ENCODE measurements around the gene HNRNPM.

Gene HNRNPM

DNA sequence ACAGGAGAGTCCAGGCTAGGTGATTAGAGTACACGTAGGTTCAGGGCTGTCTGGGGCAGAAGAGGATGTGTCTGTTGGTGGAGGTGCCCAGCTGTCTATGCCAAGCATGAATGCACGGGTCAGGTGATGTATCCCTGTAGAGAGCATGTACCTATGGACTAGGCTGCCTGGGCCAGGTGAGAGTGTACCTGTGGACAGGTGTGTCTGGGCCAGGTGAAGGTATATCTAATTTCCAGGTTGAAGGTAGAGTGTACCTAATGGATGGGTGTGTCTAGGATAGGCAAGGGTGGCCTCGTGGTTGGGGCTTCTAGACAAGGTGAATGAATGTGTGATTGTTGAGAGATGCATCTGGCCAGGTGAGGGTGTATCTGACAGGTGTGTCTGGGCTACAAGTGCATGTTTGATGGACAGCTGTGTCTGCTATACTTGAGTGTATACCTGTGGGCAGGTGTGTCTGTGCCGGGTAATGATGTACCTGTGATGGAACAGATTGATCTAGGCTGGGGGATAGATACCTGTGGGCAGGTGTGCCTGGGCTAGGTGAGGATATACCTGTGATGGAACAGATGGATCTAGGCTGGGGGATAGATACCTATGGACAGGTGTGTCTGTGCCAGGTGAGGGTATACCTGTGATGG, 84.7 kb downstream of the HNRNPM start:
- DNase-seq (ENCODE audit: extremely low spot score, insufficient read length, low read depth): no peak
- FAIRE-seq: no peak

DNA sequence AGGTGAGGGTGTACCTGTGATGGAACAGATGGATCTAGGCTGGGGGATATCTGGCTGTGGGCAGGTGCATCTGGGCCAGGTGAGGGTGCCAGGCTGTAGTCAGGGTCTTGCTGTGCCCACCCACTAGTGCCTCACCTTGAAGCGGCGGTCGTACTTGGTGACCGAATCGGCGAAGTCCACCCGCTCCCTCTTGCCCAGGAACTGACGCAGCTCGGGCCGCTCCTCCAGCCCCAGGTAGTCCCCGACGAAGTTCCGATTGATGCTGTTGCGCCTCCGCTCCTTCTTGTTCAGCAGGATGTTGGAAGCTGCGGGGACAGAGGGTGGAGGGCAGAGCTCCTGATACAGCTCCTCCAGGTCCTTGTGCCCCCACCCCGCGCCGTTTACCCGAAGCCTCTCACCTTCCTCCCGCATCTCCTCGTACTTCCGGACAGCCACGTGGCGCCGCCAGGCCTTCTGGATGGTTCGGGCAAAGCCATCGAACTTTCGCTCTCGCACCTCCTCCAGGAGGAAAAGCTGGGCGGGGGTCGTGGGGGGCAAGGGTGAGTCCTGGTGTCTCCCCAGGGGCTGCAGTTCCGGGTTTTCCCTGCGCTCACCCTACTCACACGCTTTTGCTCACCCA, 85.4 kb downstream of the HNRNPM start:
- DNase-seq (ENCODE audit: extremely low spot score, insufficient read length, low read depth) (no peak), FAIRE-seq (no peak)

DNA sequence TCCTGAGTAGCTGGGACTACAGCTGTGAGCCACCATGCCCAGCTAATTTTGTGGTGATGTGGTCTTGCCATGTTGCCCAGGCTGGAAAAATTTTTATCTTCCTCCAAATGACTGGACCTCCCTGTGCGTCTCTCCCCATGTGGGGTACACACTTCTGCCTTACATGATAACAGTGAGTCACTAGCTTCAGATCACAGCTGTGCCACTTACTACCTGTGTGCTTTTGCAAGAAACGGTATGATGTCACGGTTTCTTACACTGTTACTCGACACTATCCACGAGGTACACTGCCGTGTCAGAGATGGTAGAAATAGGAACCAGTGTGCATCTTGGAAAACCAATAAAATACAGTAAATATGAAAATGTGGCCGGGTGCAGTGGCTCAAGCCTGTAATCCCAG, 86.7 kb downstream of the HNRNPM start:
- DNase-seq (ENCODE audit: extremely low spot score, insufficient read length, low read depth) (no peak), FAIRE-seq (no peak)

DNA sequence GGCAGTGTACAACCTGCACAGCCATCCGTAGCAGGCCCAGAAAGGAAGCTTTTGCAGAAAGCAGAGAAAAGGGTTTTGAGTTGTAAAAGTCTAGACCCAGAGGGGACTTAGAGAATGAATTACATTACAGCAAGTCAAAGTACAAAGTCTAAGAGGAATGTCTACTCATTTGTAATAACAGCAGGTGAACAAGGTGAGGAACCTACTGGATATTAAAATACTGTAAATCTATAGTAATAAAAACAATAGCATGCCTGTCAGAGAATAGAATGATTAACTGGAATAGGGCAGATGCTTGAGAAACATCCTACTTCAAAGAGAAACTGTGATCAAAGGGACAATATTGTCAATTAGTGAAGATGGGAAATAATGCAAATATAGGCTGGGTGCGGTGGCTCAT, 87.5 kb downstream of the HNRNPM start:
- FAIRE-seq (no peak), DNase-seq (ENCODE audit: extremely low spot score, insufficient read length, low read depth) (no peak)

DNA sequence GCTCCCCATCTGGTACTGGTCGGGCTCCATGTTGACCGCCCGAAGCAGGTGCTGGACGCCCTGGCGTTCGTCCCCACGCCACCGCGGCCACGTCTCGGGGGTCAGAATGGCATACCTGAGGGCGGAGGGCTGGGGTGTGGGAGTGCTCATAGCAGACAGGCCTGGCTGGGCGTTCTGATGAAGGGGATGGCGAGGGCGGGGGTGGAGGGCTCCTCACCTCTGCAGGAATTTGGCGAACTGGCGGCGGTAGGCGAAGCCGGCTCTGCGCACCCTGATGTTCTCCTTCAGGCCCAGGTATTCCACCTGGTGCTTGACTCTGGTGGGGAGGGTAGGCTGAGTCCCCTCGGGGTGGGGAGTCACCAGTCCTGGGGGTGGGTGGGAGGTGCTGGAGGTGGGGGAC, 91.5 kb downstream of the HNRNPM start:
- DNase-seq (ENCODE audit: extremely low spot score, insufficient read length, low read depth) (no peak), FAIRE-seq (no peak)

DNA sequence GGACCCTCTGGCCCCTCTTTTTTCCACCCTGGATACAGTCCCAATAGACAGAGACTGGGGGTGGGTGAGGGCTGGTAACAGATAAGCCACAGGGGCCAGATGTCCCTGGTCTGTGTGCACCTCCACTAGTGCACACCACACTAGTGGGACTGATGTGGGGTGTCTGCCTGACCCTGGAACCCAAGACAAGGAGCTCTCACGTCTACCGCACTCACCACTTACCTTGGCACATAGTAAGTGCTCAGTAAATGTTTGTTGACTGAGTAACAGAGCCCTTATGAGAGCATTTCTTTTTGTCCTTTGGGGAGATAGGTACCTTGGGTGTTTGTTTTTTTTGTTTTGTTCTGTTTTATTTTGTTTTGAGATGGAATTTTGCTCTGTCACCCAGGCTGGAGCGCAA, 92.3 kb downstream of the HNRNPM start:
- DNase-seq (ENCODE audit: extremely low spot score, insufficient read length, low read depth) (no peak), FAIRE-seq (no peak)
